Neural cell (in vitro differentiated cells): ENCODE measurements around the gene KIAA2012. TPM values are rescaled to one million over a fixed set of nuclear protein-coding genes. Genes with fewer than 3 reads are reported as not detected.

Experiments used
- H2AFZ ChIP-seq: fragments of 200-600, 300-800 bp; sonication (generic), shearing (Covaris generic); 2 replicates; pipeline ENCODE4 v1.6.0; 2014; ENCODE audit warnings: low read depth, mild to moderate bottlenecking, antibody characterized with exemption, low read length, moderate library complexity
- H3F3A ChIP-seq: fragments of 200-600 bp; shearing (Covaris generic); 2 replicates; pipeline ENCODE4 v1.6.1; 2016; ENCODE audit warnings: mild to moderate bottlenecking, moderate library complexity, mixed read lengths, antibody characterized with exemption, low read length; ENCODE audit not compliant: insufficient read depth, poor library complexity, severe bottlenecking
- H3K27ac ChIP-seq: fragments of 200-600, 300-800 bp; sonication (generic), shearing (Covaris generic); 2 replicates; pipeline ENCODE4 v1.5.1; 2014; ENCODE audit warnings: mild to moderate bottlenecking, low read length, moderate library complexity
- H3K27me3 ChIP-seq: fragments of 300-800, 200-600 bp; sonication (generic), shearing (Covaris generic); 2 replicates; pipeline ENCODE4 v1.6.0; 2014; ENCODE audit warnings: mild to moderate bottlenecking, low read depth, low read length, moderate library complexity; ENCODE audit not compliant: insufficient read depth
- H3K36me3 ChIP-seq: fragments of 300-800, 200-600 bp; sonication (generic), shearing (Covaris generic); 2 replicates; pipeline ENCODE4 v1.5.1; 2014; ENCODE audit warnings: mild to moderate bottlenecking, antibody characterized with exemption, low read length, moderate library complexity; ENCODE audit not compliant: insufficient read depth
- H3K4me2 ChIP-seq: fragments of 300-800, 200-600 bp; sonication (generic), shearing (Covaris generic); 2 replicates; pipeline ENCODE4 v1.6.0; 2014; ENCODE audit warnings: mild to moderate bottlenecking, low read length
- H3K4me3 ChIP-seq: fragments of 300-800, 200-600 bp; sonication (generic), shearing (Covaris generic); 2 replicates; pipeline ENCODE4 v1.5.1; 2014; ENCODE audit warnings: mild to moderate bottlenecking, low read length, moderate library complexity
- H3K79me2 ChIP-seq: fragments of 200-600 bp; shearing (Covaris generic); replicated peaks from 2 replicates; pipeline ENCODE4 v1.6.0; 2014; ENCODE audit warnings: mild to moderate bottlenecking, low read length, moderate library complexity; ENCODE audit not compliant: insufficient read depth
- H3K9ac ChIP-seq: fragments of 300-800, 200-600 bp; sonication (generic), shearing (Covaris generic); 2 replicates; pipeline ENCODE4 v1.6.1; 2016; ENCODE audit warnings: mild to moderate bottlenecking, low read length, mixed read lengths
- H3K9me2 ChIP-seq: fragments of 200-600 bp; shearing (Covaris generic); 2 replicates; pipeline ENCODE4 v1.6.1; 2016; ENCODE audit warnings: mild to moderate bottlenecking, low read length, mixed read lengths; ENCODE audit not compliant: insufficient read depth
- H3K9me3 ChIP-seq: fragments of 200-600, 300-800 bp; sonication (generic), shearing (Covaris generic); 2 replicates; pipeline ENCODE4 v1.6.1; 2016; ENCODE audit warnings: mild to moderate bottlenecking, mixed run types, low read length, moderate library complexity, mixed read lengths
- H4K20me1 ChIP-seq: fragments of 200-600 bp; shearing (Covaris generic); 2 replicates; pipeline ENCODE4 v1.6.1; 2016; ENCODE audit warnings: mild to moderate bottlenecking, mixed run types; ENCODE audit not compliant: insufficient read depth
- EP300 ChIP-seq: fragments of 450-650 bp; conservative IDR thresholded peaks from 2 replicates; pipeline ENCODE4 v1.6.1; 2014; ENCODE audit warnings: antibody characterized with exemption, mild to moderate bottlenecking, moderate library complexity; ENCODE audit not compliant: poor library complexity, severe bottlenecking
- EZH2 ChIP-seq: fragments of 200-600, 300-800 bp; shearing (Covaris generic), sonication (generic); IDR thresholded peaks from 2 replicates; pipeline ENCODE4 v1.6.1; 2014; ENCODE audit warnings: antibody characterized with exemption, low read length, borderline replicate concordance, mild to moderate bottlenecking; ENCODE audit not compliant: insufficient read depth, poor library complexity, severe bottlenecking
- MXI1 ChIP-seq: fragments of 450-650 bp; conservative IDR thresholded peaks from 2 replicates; pipeline ENCODE4 v1.6.1; 2014; ENCODE audit warnings: antibody characterized with exemption, mild to moderate bottlenecking; ENCODE audit not compliant: poor library complexity, severe bottlenecking
- POLR2AphosphoS5 ChIP-seq: IDR thresholded peaks from 2 replicates; pipeline ENCODE4 v1.6.1; 2012
- RAD21 ChIP-seq: fragments of 450-650 bp; conservative IDR thresholded peaks from 2 replicates; pipeline ENCODE4 v1.6.1; 2014; ENCODE audit warnings: antibody characterized with exemption, mild to moderate bottlenecking, moderate library complexity
- SMC3 ChIP-seq: fragments of 450-650 bp; conservative IDR thresholded peaks from 2 replicates; pipeline ENCODE4 v1.6.1; 2014; ENCODE audit warnings: antibody characterized with exemption, mild to moderate bottlenecking, moderate library complexity; ENCODE audit not compliant: poor library complexity
- TAF1 ChIP-seq: IDR thresholded peaks from 2 replicates; pipeline ENCODE4 v1.6.1; 2012; ENCODE audit warnings: low read depth
- polyA plus RNA-seq: library from polyadenylated mRNA; depleted of rRNA; stranded (reverse); fragments of >200 nt; gene quantifications from 2 replicates; pipeline ENCODE4 v1.2.3, GENCODE V29; 2014
- TF ChIP-seq, protein P1 (sequence below): fragments of 450-650 bp; IDR thresholded peaks from 2 replicates; pipeline ENCODE4 v1.5.1; 2014; ENCODE audit warnings: antibody characterized with exemption, mild to moderate bottlenecking, moderate library complexity; ENCODE audit not compliant: poor library complexity, severe bottlenecking
- TF ChIP-seq, protein P2 (sequence below): IDR thresholded peaks from 2 replicates; pipeline ENCODE4 v1.6.1; 2012; ENCODE audit warnings: borderline replicate concordance

Gene KIAA2012
- polyA plus RNA-seq, 1 donor from 2014 or later = not detected

DNA sequence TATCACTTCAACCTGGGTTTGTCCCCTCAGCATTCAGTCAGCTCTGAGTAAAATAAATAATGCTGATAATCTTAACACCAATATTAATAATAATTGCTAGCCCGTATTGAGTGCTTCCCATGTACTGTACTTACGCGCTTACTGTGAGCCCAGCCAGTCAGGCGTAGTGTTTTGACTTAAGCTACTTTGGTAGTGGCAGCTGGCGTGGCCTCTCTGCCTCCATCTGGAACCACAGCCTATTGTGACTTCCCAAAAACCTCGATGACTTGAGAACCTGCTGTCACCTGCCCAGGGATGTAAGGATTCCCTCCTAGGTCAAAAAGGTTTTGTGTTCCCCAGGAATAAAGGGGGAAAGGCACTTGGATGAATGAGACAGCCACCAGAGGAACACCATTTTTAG, 112.1 kb downstream of the KIAA2012 start:
- no peaks in the 10 kb centered on the region for H3K9me2 ChIP-seq
- H3K9me3 ChIP-seq = no peaks in the 10 kb centered on the region
- H3K79me2 ChIP-seq = no peaks in the 10 kb centered on the region
- H3F3A ChIP-seq = no peaks in the 10 kb centered on the region
- H2AFZ ChIP-seq = no peak overlapping the region
- H4K20me1 ChIP-seq = no peaks in the 10 kb centered on the region
- H3K27ac ChIP-seq = no peak overlapping the region
- TF ChIP-seq POLR2AphosphoS5 = no peak
- TF ChIP-seq, protein P1, sequence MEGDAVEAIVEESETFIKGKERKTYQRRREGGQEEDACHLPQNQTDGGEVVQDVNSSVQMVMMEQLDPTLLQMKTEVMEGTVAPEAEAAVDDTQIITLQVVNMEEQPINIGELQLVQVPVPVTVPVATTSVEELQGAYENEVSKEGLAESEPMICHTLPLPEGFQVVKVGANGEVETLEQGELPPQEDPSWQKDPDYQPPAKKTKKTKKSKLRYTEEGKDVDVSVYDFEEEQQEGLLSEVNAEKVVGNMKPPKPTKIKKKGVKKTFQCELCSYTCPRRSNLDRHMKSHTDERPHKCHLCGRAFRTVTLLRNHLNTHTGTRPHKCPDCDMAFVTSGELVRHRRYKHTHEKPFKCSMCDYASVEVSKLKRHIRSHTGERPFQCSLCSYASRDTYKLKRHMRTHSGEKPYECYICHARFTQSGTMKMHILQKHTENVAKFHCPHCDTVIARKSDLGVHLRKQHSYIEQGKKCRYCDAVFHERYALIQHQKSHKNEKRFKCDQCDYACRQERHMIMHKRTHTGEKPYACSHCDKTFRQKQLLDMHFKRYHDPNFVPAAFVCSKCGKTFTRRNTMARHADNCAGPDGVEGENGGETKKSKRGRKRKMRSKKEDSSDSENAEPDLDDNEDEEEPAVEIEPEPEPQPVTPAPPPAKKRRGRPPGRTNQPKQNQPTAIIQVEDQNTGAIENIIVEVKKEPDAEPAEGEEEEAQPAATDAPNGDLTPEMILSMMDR = no peak
- no peak for TF ChIP-seq TAF1
- no peak for TF ChIP-seq EZH2
- TF ChIP-seq RAD21 = no peak
- TF ChIP-seq EP300 = no peak
- no peak for TF ChIP-seq MXI1
- TF ChIP-seq, protein P2, sequence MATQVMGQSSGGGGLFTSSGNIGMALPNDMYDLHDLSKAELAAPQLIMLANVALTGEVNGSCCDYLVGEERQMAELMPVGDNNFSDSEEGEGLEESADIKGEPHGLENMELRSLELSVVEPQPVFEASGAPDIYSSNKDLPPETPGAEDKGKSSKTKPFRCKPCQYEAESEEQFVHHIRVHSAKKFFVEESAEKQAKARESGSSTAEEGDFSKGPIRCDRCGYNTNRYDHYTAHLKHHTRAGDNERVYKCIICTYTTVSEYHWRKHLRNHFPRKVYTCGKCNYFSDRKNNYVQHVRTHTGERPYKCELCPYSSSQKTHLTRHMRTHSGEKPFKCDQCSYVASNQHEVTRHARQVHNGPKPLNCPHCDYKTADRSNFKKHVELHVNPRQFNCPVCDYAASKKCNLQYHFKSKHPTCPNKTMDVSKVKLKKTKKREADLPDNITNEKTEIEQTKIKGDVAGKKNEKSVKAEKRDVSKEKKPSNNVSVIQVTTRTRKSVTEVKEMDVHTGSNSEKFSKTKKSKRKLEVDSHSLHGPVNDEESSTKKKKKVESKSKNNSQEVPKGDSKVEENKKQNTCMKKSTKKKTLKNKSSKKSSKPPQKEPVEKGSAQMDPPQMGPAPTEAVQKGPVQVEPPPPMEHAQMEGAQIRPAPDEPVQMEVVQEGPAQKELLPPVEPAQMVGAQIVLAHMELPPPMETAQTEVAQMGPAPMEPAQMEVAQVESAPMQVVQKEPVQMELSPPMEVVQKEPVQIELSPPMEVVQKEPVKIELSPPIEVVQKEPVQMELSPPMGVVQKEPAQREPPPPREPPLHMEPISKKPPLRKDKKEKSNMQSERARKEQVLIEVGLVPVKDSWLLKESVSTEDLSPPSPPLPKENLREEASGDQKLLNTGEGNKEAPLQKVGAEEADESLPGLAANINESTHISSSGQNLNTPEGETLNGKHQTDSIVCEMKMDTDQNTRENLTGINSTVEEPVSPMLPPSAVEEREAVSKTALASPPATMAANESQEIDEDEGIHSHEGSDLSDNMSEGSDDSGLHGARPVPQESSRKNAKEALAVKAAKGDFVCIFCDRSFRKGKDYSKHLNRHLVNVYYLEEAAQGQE = no peak
- TF ChIP-seq SMC3 = no peak
- H3K36me3 ChIP-seq = no peaks in the 10 kb centered on the region
- no peak overlapping the region for H3K9ac ChIP-seq
- H3K4me2 ChIP-seq = no peak overlapping the region
- H3K4me3 ChIP-seq = no peak overlapping the region
- no peaks in the 10 kb centered on the region for H3K27me3 ChIP-seq

DNA sequence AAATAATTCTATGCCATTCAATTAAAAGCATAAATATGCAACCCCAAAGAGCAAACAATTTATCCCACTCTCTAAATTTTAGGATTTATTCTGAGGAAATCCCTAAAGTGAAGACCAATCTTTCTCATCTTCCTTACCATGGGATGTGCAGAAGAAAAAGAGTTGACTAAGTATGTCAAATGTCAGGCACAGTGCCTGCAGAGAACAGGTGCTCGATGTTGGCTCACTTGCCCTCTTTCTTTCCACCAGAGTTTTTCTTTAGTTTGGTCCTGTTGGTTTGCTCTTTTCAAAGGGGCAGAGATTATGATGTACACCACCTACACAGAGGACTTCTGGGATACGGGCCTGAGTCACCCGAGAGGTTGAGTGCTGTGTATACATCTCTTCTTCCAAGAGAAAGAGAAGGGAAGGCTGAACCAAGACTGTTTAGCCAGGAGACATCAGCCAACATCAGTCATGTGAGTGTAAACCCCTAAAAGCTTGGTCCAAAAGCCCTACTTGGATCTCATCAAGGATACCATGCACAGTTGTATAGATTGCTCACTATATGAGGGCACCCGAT, 113.7 kb downstream of the KIAA2012 start:
- H3K9me2 ChIP-seq = no peaks in the 10 kb centered on the region
- no peak for TF ChIP-seq EZH2
- TF ChIP-seq POLR2AphosphoS5 = no peak
- TF ChIP-seq RAD21 = no peak
- TF ChIP-seq, protein P2 = no peak
- no peak for TF ChIP-seq EP300
- TF ChIP-seq SMC3 = no peak
- TF ChIP-seq, protein P1 = no peak
- no peak for TF ChIP-seq TAF1
- TF ChIP-seq MXI1 = no peak
- H2AFZ ChIP-seq = no peak overlapping the region
- no peaks in the 10 kb centered on the region for H3F3A ChIP-seq
- no peak overlapping the region for H3K4me3 ChIP-seq
- H3K4me2 ChIP-seq = no peak overlapping the region
- no peak overlapping the region for H3K9ac ChIP-seq
- H3K36me3 ChIP-seq = no peaks in the 10 kb centered on the region
- H3K27me3 ChIP-seq = no peaks in the 10 kb centered on the region
- no peaks in the 10 kb centered on the region for H4K20me1 ChIP-seq
- no peak overlapping the region for H3K27ac ChIP-seq
- no peaks in the 10 kb centered on the region for H3K9me3 ChIP-seq
- H3K79me2 ChIP-seq = no peaks in the 10 kb centered on the region
